Neural cell (in vitro differentiated cells): ENCODE measurements around the gene NUFIP1. TPM values are rescaled to one million over a fixed set of nuclear protein-coding genes. Genes with fewer than 3 reads are reported as not detected.

Source experiments
- H2AFZ ChIP-seq: fragments of 200-600, 300-800 bp; sonication (generic), shearing (Covaris generic); 2 replicates; pipeline ENCODE4 v1.6.0; 2014; ENCODE audit warnings: low read depth, mild to moderate bottlenecking, antibody characterized with exemption, low read length, moderate library complexity
- H3F3A ChIP-seq: fragments of 200-600 bp; shearing (Covaris generic); 2 replicates; pipeline ENCODE4 v1.6.1; 2016; ENCODE audit warnings: mild to moderate bottlenecking, moderate library complexity, mixed read lengths, antibody characterized with exemption, low read length; ENCODE audit not compliant: insufficient read depth, poor library complexity, severe bottlenecking
- H3K27ac ChIP-seq: fragments of 200-600, 300-800 bp; sonication (generic), shearing (Covaris generic); 2 replicates; pipeline ENCODE4 v1.5.1; 2014; ENCODE audit warnings: mild to moderate bottlenecking, low read length, moderate library complexity
- H3K27me3 ChIP-seq: fragments of 300-800, 200-600 bp; sonication (generic), shearing (Covaris generic); 2 replicates; pipeline ENCODE4 v1.6.0; 2014; ENCODE audit warnings: mild to moderate bottlenecking, low read depth, low read length, moderate library complexity; ENCODE audit not compliant: insufficient read depth
- H3K36me3 ChIP-seq: fragments of 300-800, 200-600 bp; sonication (generic), shearing (Covaris generic); 2 replicates; pipeline ENCODE4 v1.5.1; 2014; ENCODE audit warnings: mild to moderate bottlenecking, antibody characterized with exemption, low read length, moderate library complexity; ENCODE audit not compliant: insufficient read depth
- H3K4me2 ChIP-seq: fragments of 300-800, 200-600 bp; sonication (generic), shearing (Covaris generic); 2 replicates; pipeline ENCODE4 v1.6.0; 2014; ENCODE audit warnings: mild to moderate bottlenecking, low read length
- H3K4me3 ChIP-seq: fragments of 300-800, 200-600 bp; sonication (generic), shearing (Covaris generic); 2 replicates; pipeline ENCODE4 v1.5.1; 2014; ENCODE audit warnings: mild to moderate bottlenecking, low read length, moderate library complexity
- H3K79me2 ChIP-seq: fragments of 200-600 bp; shearing (Covaris generic); replicated peaks from 2 replicates; pipeline ENCODE4 v1.6.0; 2014; ENCODE audit warnings: mild to moderate bottlenecking, low read length, moderate library complexity; ENCODE audit not compliant: insufficient read depth
- H3K9ac ChIP-seq: fragments of 300-800, 200-600 bp; sonication (generic), shearing (Covaris generic); 2 replicates; pipeline ENCODE4 v1.6.1; 2016; ENCODE audit warnings: mild to moderate bottlenecking, low read length, mixed read lengths
- H3K9me2 ChIP-seq: fragments of 200-600 bp; shearing (Covaris generic); 2 replicates; pipeline ENCODE4 v1.6.1; 2016; ENCODE audit warnings: mild to moderate bottlenecking, low read length, mixed read lengths; ENCODE audit not compliant: insufficient read depth
- H3K9me3 ChIP-seq: fragments of 200-600, 300-800 bp; sonication (generic), shearing (Covaris generic); 2 replicates; pipeline ENCODE4 v1.6.1; 2016; ENCODE audit warnings: mild to moderate bottlenecking, mixed run types, low read length, moderate library complexity, mixed read lengths
- H4K20me1 ChIP-seq: fragments of 200-600 bp; shearing (Covaris generic); 2 replicates; pipeline ENCODE4 v1.6.1; 2016; ENCODE audit warnings: mild to moderate bottlenecking, mixed run types; ENCODE audit not compliant: insufficient read depth
- EP300 ChIP-seq: fragments of 450-650 bp; conservative IDR thresholded peaks from 2 replicates; pipeline ENCODE4 v1.6.1; 2014; ENCODE audit warnings: antibody characterized with exemption, mild to moderate bottlenecking, moderate library complexity; ENCODE audit not compliant: poor library complexity, severe bottlenecking
- EZH2 ChIP-seq: fragments of 200-600, 300-800 bp; shearing (Covaris generic), sonication (generic); IDR thresholded peaks from 2 replicates; pipeline ENCODE4 v1.6.1; 2014; ENCODE audit warnings: antibody characterized with exemption, low read length, borderline replicate concordance, mild to moderate bottlenecking; ENCODE audit not compliant: insufficient read depth, poor library complexity, severe bottlenecking
- MXI1 ChIP-seq: fragments of 450-650 bp; conservative IDR thresholded peaks from 2 replicates; pipeline ENCODE4 v1.6.1; 2014; ENCODE audit warnings: antibody characterized with exemption, mild to moderate bottlenecking; ENCODE audit not compliant: poor library complexity, severe bottlenecking
- POLR2AphosphoS5 ChIP-seq: IDR thresholded peaks from 2 replicates; pipeline ENCODE4 v1.6.1; 2012
- RAD21 ChIP-seq: fragments of 450-650 bp; conservative IDR thresholded peaks from 2 replicates; pipeline ENCODE4 v1.6.1; 2014; ENCODE audit warnings: antibody characterized with exemption, mild to moderate bottlenecking, moderate library complexity
- REST ChIP-seq: IDR thresholded peaks from 2 replicates; pipeline ENCODE4 v1.6.1; 2012; ENCODE audit warnings: borderline replicate concordance
- SMC3 ChIP-seq: fragments of 450-650 bp; conservative IDR thresholded peaks from 2 replicates; pipeline ENCODE4 v1.6.1; 2014; ENCODE audit warnings: antibody characterized with exemption, mild to moderate bottlenecking, moderate library complexity; ENCODE audit not compliant: poor library complexity
- TAF1 ChIP-seq: IDR thresholded peaks from 2 replicates; pipeline ENCODE4 v1.6.1; 2012; ENCODE audit warnings: low read depth
- polyA plus RNA-seq: library from polyadenylated mRNA; depleted of rRNA; stranded (reverse); fragments of >200 nt; gene quantifications from 2 replicates; pipeline ENCODE4 v1.2.3, GENCODE V29; 2014
- TF ChIP-seq, protein P1 (sequence below): fragments of 450-650 bp; IDR thresholded peaks from 2 replicates; pipeline ENCODE4 v1.5.1; 2014; ENCODE audit warnings: antibody characterized with exemption, mild to moderate bottlenecking, moderate library complexity; ENCODE audit not compliant: poor library complexity, severe bottlenecking

The NUFIP1 gene
- polyA plus RNA-seq, 1 donor from 2014 or later: 11.0 TPM

DNA sequence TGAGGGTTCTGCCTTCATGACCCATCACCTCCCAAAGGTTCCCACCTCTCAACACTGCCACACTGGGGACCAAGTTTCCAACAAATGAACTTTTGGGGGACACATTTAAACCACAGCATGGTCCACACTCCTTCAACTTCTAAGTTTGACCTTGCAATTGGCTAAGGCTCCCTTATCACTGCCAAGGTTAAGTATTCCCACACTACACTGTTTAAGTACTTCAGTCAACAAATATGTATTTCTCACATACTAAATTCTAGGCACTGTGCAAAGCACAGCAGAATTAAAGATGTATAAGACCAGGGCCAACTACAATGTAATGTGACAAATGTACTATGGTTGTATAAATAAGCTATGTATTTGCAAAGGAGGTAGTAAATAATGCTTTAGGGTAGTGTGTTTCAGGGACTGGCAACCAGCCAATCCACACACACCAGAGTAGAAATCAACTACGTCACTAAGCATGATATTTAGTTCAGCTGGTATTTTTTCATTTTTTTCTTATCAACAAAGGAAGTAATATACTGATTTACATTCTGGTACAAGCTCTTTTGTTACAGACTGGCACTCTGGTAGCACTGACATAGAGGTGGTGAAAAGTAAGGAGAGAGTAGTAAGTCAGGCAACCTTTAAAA is 12.2 kb downstream of the NUFIP1 start:
- TF ChIP-seq RAD21: no peak
- TF ChIP-seq TAF1: no peak
- TF ChIP-seq EZH2: no peak
- no peak for TF ChIP-seq REST
- TF ChIP-seq SMC3: no peak
- TF ChIP-seq POLR2AphosphoS5: no peak
- TF ChIP-seq MXI1: no peak
- TF ChIP-seq EP300: no peak
- TF ChIP-seq, protein P1, sequence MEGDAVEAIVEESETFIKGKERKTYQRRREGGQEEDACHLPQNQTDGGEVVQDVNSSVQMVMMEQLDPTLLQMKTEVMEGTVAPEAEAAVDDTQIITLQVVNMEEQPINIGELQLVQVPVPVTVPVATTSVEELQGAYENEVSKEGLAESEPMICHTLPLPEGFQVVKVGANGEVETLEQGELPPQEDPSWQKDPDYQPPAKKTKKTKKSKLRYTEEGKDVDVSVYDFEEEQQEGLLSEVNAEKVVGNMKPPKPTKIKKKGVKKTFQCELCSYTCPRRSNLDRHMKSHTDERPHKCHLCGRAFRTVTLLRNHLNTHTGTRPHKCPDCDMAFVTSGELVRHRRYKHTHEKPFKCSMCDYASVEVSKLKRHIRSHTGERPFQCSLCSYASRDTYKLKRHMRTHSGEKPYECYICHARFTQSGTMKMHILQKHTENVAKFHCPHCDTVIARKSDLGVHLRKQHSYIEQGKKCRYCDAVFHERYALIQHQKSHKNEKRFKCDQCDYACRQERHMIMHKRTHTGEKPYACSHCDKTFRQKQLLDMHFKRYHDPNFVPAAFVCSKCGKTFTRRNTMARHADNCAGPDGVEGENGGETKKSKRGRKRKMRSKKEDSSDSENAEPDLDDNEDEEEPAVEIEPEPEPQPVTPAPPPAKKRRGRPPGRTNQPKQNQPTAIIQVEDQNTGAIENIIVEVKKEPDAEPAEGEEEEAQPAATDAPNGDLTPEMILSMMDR: no peak

DNA sequence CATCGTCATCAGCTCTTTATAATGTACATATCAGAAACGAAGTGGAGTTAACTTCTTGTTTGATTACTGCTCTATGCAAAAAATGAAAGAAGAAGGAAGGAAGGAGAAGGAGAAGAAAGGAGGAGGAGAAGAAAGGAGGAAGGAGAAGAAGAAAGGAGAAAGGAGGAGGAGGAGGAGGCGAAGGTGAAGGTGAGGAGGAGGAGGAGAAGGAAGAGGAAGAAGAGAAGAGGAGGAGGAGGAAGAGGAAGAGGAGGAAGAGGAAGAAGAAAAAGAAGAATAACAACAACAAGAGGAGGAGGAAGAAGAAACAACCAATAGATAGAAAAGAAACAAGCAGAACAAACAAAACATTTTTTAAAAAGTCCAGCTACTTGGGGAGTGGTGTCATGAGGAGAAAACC is 13.1 kb downstream of the NUFIP1 start:
- Histone ChIP-seq H3K79me2 (no peaks in the 10 kb centered on the region), H3F3A (no peaks in the 10 kb centered on the region), H3K9me2 (no peaks in the 10 kb centered on the region), H4K20me1 (no peaks in the 10 kb centered on the region), H3K4me3 (no peak overlapping the region), H3K27me3 (no peaks in the 10 kb centered on the region), H3K4me2 (no peak overlapping the region), H3K27ac (no peak overlapping the region), H3K36me3 (no peaks in the 10 kb centered on the region), H3K9me3 (no peaks in the 10 kb centered on the region), H3K9ac (no peak overlapping the region), H2AFZ (no peak overlapping the region)
- TF ChIP-seq RAD21: no peak
- no peak for TF ChIP-seq MXI1
- no peak for TF ChIP-seq POLR2AphosphoS5
- TF ChIP-seq EZH2: no peak
- TF ChIP-seq, protein P1: no peak
- TF ChIP-seq EP300: no peak
- TF ChIP-seq SMC3: no peak
- TF ChIP-seq TAF1: no peak
- TF ChIP-seq REST: no peak

More for the DNA sequence above, 12.2 kb downstream of the NUFIP1 start:
- Histone ChIP-seq H2AFZ (no peak overlapping the region), H3K4me2 (no peak overlapping the region), H3K9me3 (no peaks in the 10 kb centered on the region), H3K36me3 (no peaks in the 10 kb centered on the region), H3K27ac (no peak overlapping the region), H3K9ac (no peak overlapping the region), H3K4me3 (no peak overlapping the region), H3K9me2 (no peaks in the 10 kb centered on the region), H3K27me3 (no peaks in the 10 kb centered on the region), H4K20me1 (no peaks in the 10 kb centered on the region), H3K79me2 (no peaks in the 10 kb centered on the region), H3F3A (no peaks in the 10 kb centered on the region)
